NCI-H1694 (cell line): ENCODE data around the gene ZNF862.
"Not testable (repeated sequence)": the region's sequence is repeated elsewhere in the genome, so short reads cannot be mapped to it uniquely, and the experiment has no call there.

Source experiments
- DNase-seq: peaks from one replicate; lab custom pipeline; 2025; lab: John Stamatoyannopoulos, UW

The ZNF862 gene

DNA sequence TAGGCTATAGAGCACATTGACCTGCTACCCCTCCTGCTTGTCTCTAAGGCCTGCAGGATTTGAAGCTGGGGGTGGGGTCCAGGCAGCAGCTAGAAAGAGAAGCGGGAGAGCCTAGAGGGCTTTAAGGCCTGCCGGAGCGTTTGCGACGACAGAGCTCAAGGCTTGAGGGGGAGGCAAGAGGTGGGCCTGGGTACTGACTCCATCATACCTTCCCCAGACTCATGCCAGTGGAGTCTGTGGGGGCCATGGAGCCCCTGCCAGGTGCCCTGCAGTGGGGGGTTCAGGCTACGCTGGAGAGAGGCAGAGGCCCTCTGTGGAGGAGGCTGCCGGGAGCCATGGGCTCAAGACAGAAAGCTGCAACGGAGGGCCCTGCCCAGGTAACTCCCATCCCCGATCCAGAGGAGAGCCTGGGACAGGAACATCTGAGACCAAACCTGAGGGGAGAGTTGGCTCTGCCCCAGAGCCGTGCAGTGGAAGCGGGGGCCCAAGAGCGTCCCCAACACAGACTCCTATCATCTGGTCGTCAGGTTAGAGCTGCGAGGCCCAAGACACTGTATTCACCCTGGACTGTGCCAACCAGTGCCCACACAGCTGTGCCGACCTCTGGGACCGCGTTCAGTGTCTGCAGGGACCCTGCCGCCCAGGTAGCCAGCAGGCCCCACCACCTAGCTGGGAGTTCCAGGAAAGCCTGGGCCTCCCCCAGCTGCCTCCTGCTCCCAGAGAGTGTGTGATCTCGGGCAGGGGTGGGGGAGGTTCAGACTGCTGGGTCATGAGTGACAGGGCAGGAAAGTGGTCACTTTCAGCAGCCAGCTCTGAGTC lies 13.2 kb upstream of the ZNF862 start:
- no peak for DNase-seq

DNA sequence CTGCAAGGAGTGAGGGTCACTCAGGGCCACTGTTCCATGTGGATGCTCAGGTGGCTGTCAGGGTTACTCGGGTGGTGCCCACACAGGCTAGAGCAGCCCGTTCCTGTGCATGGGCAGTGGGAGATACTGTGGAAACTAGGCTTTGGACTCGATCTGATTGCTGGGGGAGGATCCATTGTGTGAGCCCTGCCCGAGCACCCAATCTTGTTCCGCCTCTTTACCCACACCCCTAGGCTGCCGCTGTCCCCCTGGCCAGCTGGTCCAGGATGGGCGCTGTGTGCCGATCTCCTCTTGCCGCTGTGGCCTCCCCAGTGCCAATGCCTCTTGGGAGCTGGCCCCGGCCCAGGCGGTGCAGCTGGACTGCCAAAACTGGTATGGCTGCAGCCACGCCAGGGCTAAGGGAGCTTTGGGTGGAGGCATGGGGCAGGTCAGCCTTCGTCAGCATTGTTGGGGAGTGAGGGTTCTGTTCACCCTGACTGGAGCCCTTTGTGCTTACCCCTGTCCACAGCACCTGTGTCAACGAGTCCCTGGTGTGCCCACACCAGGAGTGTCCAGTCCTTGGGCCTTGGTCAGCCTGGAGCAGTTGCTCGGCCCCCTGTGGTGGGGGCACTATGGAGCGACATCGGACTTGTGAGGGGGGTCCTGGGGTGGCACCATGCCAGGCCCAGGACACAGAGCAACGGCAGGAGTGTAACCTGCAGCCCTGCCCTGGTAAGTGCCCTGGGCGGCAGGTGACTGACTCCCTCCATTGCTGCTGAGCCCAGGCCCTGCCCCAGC lies 12.4 kb upstream of the ZNF862 start:
- DNase-seq: no peak

DNA sequence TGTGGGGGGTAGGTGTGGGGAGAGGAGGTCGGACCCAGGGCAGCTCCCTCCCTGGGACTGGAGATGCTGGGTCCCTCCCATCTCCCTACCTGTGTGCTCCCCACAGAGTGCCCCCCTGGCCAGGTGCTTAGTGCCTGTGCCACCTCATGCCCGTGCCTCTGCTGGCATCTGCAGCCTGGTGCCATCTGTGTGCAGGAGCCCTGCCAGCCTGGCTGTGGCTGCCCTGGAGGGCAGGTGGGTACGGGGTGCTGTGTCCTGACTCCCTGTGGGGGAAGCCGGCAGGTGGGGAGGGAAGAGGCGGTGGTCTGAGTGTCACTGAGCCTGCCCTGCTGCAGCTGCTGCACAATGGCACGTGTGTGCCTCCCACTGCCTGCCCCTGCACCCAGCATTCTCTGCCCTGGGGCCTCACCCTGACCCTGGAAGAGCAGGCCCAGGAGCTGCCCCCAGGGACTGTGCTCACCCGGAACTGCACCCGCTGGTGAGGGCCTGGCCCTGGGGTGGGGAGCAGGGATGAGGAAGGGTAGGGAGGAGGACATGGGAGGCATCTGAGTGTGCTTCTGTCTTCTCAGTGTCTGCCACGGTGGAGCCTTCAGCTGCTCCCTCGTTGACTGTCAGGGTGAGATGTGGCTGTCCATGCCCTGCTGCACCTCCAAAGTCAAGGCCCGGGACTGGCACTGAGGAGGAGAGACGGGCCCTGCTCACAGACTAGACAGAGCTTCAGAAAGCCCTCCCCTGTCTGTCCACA lies 11.7 kb upstream of the ZNF862 start:
- no peak for DNase-seq

DNA sequence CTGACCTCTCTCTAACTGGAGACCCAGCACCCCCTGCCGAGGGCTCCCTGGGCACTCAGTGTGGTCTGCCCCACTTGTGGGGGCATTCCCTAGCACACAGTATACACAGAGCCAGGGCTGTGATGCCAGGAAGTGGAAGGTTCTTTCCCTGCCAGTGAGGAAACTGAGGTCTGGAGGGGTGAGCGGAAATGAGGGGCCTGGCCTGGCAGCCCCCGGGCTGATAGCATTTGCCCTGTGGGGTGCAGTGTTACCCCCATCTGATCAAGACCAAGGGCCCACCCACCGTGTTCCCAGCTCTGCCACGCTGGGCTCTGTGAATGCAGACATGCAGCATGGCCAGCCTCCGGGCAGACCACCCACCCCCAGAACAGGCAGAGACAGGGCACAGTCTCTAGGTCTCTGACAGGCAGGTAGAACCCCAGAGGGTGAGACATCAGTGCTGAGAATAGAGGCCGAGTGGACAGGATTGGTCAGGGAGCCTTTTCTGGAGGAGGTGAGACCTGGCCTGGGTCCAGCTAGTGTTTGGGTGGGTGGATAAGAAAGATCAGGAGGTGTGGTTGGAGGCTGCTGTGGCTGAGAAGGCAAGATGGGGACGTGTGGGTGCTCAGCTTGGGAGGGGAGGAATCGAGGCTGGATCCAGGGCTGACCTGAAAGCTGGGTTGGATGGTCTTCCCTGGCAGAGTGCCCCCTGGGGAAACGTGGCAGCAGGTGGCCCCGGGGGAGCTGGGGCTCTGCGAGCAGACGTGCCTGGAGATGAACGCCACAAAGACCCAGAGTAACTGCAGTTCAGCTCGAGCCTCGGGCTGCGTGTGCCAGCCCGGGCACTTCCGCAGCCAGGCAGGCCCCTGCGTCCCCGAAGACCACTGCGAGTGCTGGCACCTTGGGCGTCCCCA lies 10.8 kb upstream of the ZNF862 start:
- no peak for DNase-seq

DNA sequence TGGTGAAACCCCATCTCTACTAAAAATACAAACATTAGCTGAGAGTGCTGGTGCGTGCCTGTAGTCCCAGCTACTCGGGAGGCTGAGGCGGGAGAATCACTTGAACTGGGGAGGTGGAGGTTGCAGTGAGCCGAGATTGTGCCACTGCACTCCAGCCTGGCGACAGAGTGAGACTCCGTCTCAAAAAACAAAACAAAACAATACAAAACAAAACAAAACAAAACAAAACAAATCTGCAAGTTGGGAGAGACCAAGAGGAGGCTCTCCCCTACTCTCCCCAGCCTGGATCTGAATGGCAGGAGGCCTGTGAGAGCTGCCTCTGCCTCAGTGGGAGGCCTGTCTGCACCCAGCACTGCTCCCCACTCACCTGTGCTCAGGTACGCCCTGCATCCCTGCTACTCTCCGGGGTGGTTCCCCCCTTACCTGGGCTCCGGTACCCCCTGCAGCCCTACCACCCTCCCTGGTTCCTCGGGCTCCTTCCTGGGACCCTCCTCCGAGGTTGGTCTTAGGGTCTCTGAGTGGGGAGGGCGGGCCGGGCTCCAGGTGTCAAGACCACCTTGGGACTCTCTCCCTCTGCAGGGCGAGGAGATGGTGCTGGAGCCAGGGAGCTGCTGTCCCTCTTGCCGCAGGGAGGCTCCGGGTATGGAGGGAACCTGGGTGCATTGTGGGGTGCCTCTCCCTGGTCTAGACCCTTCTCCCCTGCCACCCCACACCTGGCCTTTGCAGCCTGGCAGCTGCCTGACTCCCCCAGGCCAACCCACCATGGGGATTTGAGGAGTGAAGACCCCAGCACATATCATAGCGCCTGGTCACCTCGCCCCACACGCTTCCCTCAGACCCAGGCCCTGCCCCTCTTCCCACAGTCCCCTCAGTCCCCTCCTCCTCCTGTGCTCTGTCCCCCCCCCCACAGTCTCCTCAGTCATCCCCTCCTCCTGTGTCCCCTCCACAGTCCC lies 9.5 kb upstream of the ZNF862 start:
- DNase-seq: no peak

DNA sequence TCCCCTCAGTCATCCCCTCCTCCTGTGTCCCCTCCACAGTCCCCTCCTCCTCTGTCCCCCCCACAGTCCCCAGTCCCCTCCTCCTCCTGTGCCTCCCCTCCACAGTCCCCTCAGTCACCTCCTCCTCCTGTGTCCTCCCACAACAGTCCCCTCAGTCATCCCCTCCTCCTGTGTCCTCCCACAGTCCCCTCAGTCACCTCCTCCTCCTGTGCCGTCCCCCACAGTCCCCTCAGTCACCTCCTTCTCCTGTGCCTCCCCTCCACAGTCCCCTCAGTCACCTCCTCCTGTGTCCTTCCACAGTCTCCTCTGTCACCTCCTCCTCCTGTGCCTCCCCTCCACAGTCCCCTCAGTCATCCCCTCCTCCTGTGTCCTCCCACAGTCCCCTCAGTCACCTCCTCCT lies 7.6 kb upstream of the ZNF862 start:
- not testable (repeated sequence) for DNase-seq

DNA sequence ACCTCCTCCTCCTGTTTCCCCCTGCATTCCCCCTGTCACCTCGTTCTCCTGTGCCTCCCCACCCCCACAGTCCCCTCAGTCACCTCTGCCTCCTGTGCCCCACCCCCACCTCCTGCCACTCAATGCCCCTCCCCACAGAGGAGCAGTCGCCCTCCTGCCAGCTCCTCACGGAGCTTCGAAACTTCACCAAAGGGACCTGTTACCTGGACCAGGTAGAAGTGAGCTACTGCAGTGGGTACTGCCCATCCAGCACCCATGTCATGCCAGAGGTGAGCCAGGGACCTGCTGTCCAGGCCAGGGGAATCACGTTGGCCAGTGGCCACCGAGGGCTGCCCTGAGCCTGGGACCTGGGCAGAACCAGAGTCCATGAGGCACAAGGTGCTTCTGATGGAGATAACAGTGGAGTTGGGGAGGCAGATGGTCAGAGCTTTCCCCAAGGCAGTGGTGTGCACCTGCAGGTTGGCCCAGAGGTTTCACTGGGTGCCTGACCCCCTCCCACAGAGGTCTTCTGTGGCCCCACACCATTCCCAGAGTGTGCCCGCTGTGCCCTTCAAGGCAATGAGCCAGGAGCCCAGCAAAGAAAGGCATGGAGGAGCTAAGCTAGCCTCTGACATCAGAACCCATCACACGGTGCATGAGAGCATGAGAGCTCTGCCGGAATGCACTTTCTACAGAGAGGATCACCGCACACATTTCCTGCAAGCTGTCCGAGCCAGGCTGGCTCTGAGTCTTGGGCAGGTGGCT lies 7.0 kb upstream of the ZNF862 start:
- DNase-seq: no peak

DNA sequence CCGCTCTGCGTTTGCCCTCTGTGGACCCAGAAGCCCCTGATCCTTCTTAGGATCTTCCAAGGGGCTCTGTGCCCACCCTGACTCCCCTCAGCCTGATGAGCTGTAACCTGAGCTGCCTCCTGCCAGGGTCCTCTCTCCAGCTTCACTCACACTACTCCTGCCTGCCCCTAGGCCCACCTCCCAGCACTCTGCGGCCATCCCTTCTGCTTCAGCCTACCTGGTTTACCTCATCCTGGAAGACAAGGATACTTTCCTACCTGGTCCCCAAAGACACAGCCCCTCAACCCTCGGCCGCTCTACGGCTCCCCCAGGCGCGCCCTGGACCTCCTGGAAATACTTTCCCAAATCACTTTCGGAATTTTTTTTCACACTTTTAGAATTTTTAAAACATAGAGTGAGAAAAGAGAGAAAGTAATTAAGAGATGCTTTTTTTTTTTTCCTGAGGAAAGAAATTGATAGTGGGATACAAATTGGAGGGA lies 6.4 kb upstream of the ZNF862 start:
- no peak for DNase-seq

DNA sequence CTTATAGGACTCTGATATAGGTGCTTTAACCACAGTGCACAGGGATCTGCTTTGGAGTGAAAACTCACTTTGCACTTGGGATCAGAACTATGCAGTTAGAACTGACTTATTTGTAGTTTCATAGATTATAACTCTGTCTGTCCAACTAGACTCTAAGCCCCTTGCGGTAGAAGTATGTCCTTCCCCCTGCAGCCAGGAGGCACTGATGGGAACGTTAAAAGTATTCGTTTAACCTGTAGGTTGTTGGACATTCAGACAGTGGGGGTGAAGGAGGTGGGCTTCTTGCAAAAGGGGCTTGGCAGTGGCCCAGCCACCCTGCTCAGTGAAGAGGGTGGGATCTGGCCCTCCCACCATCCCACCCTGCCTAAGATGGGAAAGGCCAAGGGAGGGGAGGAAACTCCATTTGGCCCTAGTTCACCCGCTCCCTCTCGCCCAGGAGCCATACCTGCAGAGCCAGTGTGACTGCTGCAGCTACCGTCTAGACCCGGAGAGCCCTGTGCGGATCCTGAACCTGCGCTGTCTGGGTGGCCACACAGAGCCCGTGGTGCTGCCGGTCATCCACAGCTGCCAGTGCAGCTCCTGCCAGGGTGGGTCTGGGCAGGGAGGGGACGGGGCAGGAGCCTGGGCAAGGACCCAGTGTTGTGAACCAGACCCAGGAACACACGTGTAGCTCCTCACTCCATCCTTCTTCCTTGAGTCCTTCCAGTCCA lies 5.7 kb upstream of the ZNF862 start:
- DNase-seq: no peak

DNA sequence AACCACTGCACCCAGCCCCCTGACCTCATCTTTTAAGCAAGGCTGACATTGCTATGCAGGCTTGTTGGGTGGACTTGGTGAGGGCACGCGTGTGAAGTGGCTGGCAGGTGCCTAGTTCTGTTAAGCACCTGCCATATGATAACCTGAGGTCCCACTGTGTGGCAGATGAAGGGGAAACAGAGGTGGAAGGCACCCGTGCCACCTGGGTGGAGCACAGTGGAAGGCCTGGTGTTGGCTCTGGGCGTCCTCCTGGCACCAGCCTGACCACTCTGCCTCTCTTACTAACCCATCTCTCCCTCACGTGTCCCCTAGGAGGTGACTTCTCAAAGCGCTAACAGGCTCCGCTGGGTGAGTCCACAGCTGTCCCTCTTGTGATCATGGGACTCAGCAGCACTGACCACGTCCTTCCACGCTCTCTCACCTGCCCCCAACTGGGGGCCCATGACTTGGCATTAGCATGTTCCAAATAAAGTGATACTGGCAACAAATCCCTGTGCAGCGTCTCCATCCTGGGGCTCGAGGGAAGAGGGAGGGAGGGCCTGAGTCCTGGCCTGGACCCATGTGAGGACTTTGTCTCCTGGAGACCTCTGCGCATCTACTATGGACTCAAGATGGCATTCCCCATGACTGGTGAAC lies 4.6 kb upstream of the ZNF862 start:
- no peak for DNase-seq

DNA sequence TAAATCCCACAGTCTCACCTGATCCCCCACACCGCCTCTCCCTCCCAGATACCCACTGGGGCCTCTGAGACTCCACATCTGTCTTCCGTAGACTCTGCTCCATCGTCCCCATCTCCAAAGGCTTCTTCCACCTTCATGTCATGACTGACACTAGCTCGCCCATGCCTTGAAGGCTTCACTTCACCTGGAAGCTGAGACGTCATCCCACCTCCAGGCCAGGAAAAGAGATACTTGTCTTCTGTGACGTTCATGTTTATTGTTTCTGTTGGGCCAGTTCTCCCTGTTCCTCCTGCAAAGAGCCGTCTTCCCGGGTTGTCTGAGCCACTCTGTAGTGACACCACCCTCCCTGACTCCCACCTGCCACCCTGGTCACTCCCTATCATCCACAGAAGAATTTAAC lies 3.6 kb upstream of the ZNF862 start:
- no peak for DNase-seq

DNA sequence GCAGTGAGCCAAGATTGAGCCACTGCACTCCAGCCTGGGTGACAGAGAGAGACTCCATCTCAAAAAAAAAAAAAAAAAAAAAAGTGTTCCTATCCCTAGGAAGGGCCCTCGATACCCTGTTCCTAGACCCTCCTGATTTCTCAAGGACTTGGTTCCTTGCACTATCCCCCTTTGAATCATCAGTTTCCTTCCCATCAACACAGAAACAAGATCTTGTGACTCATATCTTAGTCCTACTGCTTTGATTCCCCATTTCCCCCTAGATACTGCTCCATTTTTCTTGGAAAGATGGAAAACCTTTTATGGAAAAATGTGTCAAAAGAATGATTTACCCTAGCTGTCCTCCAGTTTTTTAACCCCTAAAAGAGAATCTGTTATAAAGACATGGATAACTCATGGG lies 1.7 kb upstream of the ZNF862 start:
- DNase-seq: no peak

DNA sequence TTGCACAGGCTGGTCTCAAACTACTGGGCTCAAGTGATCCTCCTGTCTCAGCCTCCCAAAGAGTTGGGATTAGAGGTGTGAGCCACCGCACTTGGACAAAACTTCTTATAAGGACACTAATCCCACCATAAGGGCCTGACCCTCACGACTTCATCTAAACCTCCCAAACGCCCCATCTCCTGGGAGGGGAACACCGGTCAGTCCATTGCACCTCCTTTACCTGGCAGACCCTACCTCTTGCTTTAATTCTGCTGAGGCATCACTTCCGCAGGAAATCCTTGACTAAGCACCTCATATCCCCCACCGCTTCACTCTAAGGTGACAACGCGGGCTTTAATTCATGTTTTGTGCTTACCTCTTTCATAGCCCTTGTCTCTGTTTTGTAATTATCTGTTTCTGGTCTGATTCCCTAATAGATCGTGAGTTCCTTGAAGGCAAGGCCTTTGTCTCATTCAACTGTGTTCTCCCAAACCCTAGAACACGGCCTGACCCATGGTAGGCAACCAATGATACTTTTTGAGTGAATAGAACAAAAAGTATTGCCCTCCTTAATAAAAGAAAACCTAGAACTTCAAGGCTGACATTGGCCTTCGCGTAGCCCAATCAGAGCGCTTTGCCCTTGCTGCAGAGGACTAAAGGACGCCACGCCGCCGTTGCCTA lies 481 bp upstream of the ZNF862 start:
- no peak for DNase-seq

DNA sequence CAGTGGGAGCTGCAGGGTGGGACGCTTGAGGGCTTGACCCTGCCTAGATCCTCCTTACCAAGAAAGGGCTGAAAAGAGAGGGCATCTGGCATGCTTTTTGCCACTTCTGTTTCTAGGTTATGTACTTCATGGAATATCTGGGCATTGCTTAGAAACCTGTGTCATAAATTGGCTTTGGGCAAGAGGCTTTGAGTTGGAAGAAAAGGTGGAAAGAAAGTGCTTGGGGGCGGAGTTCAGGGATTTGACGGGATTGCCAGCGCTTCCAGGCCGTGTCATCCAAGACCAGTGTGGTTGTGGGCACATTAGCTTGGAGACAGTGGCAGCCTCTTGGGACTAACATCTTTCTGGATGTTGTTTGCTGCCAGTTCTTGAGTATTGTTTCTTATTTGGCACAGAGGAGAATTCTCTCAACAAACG lies 825 bp downstream of the ZNF862 start:
- DNase-seq: no peak

DNA sequence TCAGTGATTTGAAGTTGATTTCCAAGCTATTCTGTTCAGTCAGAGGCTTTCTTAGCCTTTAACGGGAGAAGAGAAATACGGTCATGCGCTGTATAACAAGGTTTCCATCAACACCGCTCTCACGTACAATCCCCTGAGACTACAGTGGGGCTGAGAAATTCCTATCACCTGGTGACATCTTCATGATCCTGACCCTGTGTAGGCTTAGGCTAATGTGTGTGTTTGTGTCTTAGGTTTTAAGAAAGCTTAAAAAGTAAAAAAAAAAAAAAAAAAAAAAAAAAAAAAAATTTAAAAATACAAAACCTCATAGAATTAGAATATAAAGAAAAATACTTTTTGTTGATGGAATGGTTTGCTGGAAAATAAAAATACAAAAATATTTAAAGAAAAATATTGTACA lies 1.8 kb downstream of the ZNF862 start:
- no peak for DNase-seq

DNA sequence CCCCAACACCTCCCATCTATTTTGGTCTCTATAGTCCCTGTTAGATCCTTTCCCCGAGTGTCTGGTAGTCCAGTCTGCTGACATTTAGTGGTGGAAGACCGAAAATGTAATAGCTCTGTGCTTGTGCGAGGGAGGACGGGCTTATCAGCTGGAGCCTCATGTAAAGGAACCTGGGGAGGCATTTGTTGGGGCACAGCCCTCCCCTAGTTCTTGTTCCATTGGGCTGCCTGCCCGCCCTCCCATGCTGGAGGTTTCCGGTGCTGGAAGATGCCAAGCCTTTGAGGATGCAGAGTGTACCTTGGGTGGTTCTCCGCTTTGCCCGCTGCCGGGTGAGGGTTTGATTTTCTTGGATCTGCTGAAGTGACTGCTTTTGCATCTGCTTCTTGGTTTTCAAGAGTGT lies 5.4 kb downstream of the ZNF862 start:
- no peak for DNase-seq

DNA sequence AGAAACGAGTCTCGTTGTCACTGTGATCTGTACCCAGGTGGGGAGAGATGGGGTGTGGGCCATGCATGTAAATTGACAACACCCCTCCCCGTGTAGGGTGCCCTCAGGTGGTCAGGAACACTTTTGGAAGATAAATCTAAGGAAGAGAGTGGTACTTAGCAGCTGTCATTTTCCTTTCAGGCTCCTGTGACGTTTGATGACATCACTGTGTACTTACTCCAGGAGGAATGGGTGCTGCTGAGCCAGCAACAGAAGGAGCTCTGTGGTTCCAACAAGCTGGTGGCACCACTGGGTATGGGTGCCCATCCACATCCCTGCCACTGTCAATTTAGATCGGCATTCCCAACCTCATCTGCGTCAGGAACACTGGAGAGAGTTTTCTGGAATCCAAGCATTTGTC lies 6.3 kb downstream of the ZNF862 start:
- no peak for DNase-seq
